ENCODE measurements around the gene SPINT1.

DNA sequence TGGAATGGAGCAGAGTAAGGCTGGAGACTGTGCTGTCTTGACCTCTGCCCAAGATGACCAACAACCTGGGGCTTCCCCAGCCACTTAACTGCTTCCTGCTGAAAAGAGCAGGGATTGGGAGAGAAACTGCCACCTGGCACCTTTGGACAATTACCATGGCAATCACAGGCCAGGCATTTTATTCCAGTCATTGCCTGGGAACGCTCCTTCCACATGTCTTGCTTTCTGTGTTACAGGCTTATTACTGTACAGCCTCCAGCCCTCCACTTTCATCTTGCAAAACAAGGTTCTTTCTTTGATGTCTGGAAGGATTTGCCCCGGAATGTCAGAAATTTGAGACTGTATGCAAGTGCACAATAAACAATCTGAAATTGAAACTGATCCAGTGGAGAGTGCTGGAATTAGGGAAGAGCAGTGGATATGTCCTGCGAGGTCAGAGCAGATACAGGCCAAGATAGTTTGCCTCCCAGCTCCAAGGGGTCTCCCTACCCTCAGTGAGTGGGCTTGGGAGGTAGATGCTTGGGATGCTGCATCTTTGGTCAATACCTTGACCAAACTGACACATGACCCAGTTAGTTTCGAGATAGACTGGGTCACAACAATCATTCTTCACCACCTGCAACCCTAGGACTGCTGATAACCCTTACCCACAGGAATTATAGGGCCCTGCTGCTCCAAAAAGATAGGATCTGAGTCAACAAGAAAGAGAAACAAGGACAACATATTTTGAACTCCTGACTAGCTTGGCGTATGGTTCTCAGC lies 18.0 kb upstream of the SPINT1 start:
- TF ChIP-seq EP300 (IDR thresholded peaks at IDR 0.05) = no peak
- TF ChIP-seq, protein P1, sequence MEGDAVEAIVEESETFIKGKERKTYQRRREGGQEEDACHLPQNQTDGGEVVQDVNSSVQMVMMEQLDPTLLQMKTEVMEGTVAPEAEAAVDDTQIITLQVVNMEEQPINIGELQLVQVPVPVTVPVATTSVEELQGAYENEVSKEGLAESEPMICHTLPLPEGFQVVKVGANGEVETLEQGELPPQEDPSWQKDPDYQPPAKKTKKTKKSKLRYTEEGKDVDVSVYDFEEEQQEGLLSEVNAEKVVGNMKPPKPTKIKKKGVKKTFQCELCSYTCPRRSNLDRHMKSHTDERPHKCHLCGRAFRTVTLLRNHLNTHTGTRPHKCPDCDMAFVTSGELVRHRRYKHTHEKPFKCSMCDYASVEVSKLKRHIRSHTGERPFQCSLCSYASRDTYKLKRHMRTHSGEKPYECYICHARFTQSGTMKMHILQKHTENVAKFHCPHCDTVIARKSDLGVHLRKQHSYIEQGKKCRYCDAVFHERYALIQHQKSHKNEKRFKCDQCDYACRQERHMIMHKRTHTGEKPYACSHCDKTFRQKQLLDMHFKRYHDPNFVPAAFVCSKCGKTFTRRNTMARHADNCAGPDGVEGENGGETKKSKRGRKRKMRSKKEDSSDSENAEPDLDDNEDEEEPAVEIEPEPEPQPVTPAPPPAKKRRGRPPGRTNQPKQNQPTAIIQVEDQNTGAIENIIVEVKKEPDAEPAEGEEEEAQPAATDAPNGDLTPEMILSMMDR (IDR thresholded peaks at IDR 0.05) = no peak
- TF ChIP-seq POLR2AphosphoS5 (IDR thresholded peaks at IDR 0.05) = no peak

Data from stomach (tissue), 4 donors.